Peyer's patch (tissue), 4 donors: ENCODE measurements around the gene RALGAPA1.

Source experiments
- CTCF ChIP-seq, 6 experiments: fragments of 450-650 bp in 4 of 6; fragments of 200-600 bp in 2 of 6; sonication (generic) in 1 of 6; IDR thresholded peaks; one replicate each; pipeline ENCODE4 v1.5.1; 2017 to 2019; ENCODE audit warnings: antibody characterized with exemption in 6 of 6, mild to moderate bottlenecking in 3 of 6, moderate library complexity in 1 of 6
- POLR2A ChIP-seq, 2 donors: fragments of 450-650 bp; IDR thresholded peaks; one replicate each; pipeline ENCODE4 v1.5.1; 2017; ENCODE audit warnings: antibody characterized with exemption in 2 of 2, mild to moderate bottlenecking in 2 of 2, moderate library complexity in 2 of 2

- TF ChIP-seq CTCF (IDR thresholded peaks at IDR 0.05) (no peak), POLR2A (IDR thresholded peaks at IDR 0.05) (no peak)
Observed at GRCh38 chr14:35807131-35807961, 1.7 kb downstream of the RALGAPA1 start.
